ENCODE results near the gene ARSI. TPM values are rescaled to one million over a fixed set of nuclear protein-coding genes. Genes with fewer than 3 reads are reported as not detected.

ARSI gene
- total RNA-seq, 3 donors from 2014 or later, result 0.48 to 1.3 (median 0.98) TPM

DNA sequence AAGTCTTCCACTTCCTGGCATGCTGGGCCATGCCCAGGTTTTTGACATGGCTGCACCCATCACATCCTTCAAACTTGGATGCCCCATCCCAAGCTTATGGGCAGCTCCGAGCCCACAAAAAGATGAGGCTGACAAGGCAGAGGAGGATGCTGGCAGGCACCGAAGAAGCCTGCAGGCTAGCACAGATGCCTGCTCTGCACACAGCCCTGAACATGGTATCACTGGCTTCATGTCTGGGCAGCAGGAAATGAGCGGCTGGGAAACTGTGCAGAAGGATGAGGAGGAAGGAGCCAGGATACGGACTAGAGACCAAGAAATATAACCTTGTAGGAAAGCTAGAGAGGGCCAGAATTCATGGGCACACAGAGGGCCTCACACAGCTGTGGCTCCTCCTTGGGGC is 27.9 kb downstream of the ARSI start:
- Histone ChIP-seq H3K4me1 (no peaks in the 10 kb centered on the region), H3K4me3 (no peak overlapping the region), H3K27ac (no peak overlapping the region), H3K9me3 (no peaks in the 10 kb centered on the region), H3K36me3 (no peaks in the 10 kb centered on the region), H3K27me3 (no peaks in the 10 kb centered on the region)
- TF ChIP-seq, protein P1, sequence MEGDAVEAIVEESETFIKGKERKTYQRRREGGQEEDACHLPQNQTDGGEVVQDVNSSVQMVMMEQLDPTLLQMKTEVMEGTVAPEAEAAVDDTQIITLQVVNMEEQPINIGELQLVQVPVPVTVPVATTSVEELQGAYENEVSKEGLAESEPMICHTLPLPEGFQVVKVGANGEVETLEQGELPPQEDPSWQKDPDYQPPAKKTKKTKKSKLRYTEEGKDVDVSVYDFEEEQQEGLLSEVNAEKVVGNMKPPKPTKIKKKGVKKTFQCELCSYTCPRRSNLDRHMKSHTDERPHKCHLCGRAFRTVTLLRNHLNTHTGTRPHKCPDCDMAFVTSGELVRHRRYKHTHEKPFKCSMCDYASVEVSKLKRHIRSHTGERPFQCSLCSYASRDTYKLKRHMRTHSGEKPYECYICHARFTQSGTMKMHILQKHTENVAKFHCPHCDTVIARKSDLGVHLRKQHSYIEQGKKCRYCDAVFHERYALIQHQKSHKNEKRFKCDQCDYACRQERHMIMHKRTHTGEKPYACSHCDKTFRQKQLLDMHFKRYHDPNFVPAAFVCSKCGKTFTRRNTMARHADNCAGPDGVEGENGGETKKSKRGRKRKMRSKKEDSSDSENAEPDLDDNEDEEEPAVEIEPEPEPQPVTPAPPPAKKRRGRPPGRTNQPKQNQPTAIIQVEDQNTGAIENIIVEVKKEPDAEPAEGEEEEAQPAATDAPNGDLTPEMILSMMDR (IDR thresholded peaks at IDR 0.05), result no peak
- no peak for TF ChIP-seq POLR2AphosphoS5 (IDR thresholded peaks at IDR 0.05)
- TF ChIP-seq POLR2A (IDR thresholded peaks at IDR 0.05), result no peak
- no peak for DNase-seq (ENCODE audit: low spot score in 2 of 2)
- intact Hi-C loops (cut with DNase I; ENCODE audit: low total_unique reads), result no loop called here

GRCh38 chr5:150272531-150272930 is 30.2 kb downstream of the ARSI start:
- intact Hi-C loops (cut with DNase I; ENCODE audit: low total_unique reads), result no loop called here
- TF ChIP-seq POLR2AphosphoS5 (IDR thresholded peaks at IDR 0.05), result no peak
- TF ChIP-seq, protein P1 (IDR thresholded peaks at IDR 0.05), result no peak
- no peak overlapping the region for H3K4me3 ChIP-seq
- H3K4me1 ChIP-seq, result no peaks in the 10 kb centered on the region
- no peaks in the 10 kb centered on the region for H3K9me3 ChIP-seq
- no peak for DNase-seq (ENCODE audit: low spot score in 2 of 2)
- H3K27ac ChIP-seq, result no peak overlapping the region
- H3K36me3 ChIP-seq, result no peaks in the 10 kb centered on the region
- H3K27me3 ChIP-seq, result no peaks in the 10 kb centered on the region

DNA sequence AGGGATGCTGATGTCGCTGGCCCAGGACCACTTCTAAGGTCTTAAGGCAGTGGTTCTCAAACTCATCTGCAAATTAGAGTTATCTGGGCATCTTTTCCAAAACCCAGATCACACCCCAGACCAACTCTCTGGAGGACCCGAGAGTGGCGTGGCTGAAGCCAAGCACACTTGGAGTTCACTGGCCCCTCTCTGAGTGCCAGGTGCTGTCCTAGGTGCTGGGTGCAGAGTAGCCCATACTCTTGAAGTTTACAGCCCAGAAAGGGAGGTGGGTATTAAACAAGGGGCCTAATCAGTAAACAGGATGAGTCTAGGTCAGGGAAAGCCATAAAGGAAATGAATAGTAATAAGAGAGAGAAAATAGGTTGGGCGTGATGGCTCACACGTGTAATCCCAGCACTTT is 30.8 kb downstream of the ARSI start:
- no peak overlapping the region for H3K27ac ChIP-seq
- no peaks in the 10 kb centered on the region for H3K4me1 ChIP-seq
- DNase-seq (ENCODE audit: low spot score in 2 of 2), result no peak
- H3K36me3 ChIP-seq, result no peaks in the 10 kb centered on the region
- intact Hi-C loops (cut with DNase I; ENCODE audit: low total_unique reads), result no loop called here
- no peak overlapping the region for H3K4me3 ChIP-seq
- H3K27me3 ChIP-seq, result no peaks in the 10 kb centered on the region
- H3K9me3 ChIP-seq, result no peaks in the 10 kb centered on the region
- no peak for TF ChIP-seq POLR2A (IDR thresholded peaks at IDR 0.05)
- no peak for TF ChIP-seq POLR2AphosphoS5 (IDR thresholded peaks at IDR 0.05)
- TF ChIP-seq, protein P1 (IDR thresholded peaks at IDR 0.05), result no peak

DNA sequence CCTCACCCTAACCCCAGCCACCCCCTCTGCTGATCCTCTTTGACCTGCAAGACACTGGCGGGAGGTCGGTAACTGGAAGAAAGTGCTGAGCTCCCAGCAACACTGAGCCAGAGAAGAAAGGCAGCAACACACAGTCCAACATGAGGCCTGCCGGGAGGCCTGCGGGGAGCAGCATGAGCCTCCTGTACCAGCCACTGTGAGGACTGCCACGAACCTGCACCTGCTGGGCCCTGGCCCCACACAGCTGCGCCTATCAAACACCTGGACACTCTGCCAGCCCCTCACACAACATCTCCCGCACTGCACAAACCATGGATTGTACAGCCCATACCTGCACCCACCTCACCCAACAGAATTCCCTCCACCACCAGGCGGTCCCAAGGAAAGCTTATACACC is 31.4 kb downstream of the ARSI start:
- Histone ChIP-seq H3K27me3 (no peaks in the 10 kb centered on the region), H3K4me3 (no peak overlapping the region), H3K27ac (no peak overlapping the region), H3K9me3 (no peaks in the 10 kb centered on the region), H3K36me3 (no peaks in the 10 kb centered on the region), H3K4me1 (no peaks in the 10 kb centered on the region)
- intact Hi-C loops (cut with DNase I; ENCODE audit: low total_unique reads), result no loop called here
- TF ChIP-seq POLR2A (IDR thresholded peaks at IDR 0.05) (no peak), POLR2AphosphoS5 (IDR thresholded peaks at IDR 0.05) (no peak)
- TF ChIP-seq, protein P1 (IDR thresholded peaks at IDR 0.05), result no peak
- DNase-seq (ENCODE audit: low spot score in 2 of 2), result no peak

DNA sequence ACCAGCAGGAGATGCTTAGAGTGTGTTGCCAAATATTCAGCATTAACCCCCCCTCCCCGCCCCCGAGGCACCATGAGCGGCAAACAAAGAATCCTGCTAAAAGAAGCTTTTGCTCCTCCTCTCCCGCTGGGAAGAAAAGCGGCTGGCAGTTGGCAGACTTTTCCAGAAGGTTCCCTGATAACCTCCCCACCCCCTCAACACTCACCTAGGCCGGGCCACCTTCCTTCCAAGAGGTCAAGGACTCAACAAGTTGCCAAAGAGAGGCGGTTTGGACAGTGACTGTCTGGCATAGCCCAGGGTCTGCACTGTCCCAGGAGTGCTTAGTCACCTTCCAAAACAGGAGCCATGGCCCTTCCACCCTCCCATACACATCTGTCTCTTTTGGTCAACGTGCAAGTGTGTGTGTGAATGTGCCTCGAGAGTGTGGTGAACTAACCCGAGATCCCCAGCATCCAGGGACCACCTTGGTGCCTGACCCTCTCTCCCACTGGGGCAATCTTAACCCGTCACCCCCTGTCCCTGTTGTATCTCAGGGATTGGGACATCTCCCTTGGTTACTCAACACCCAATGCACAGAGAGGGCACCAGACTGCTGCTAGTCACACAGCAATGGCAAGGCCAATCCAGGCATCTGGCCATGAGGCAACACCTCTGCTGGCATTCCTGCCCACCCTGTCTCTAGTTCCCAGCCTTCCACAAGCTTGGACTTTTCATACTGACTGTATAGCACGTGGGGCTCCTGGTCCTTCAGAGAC is 32.0 kb downstream of the ARSI start:
- Histone ChIP-seq H3K9me3 (no peaks in the 10 kb centered on the region), H3K4me1 (no peaks in the 10 kb centered on the region), H3K27ac (no peak overlapping the region), H3K4me3 (no peak overlapping the region), H3K36me3 (no peaks in the 10 kb centered on the region), H3K27me3 (no peaks in the 10 kb centered on the region)
- TF ChIP-seq POLR2AphosphoS5 (IDR thresholded peaks at IDR 0.05) (no peak), POLR2A (IDR thresholded peaks at IDR 0.05) (no peak)
- TF ChIP-seq, protein P1 (IDR thresholded peaks at IDR 0.05), result no peak
- DNase-seq (ENCODE audit: low spot score in 2 of 2), result no peak
- intact Hi-C loops (cut with DNase I; ENCODE audit: low total_unique reads), result no loop called here
